Cardiac fibroblast (primary cell): ENCODE data around the gene NXN.
A peak's percentile ranks its signal among the peaks of the same experiment; 100 is the strongest.
"Not testable (repeated sequence)": the region's sequence is repeated elsewhere in the genome, so short reads cannot be mapped to it uniquely, and the experiment has no call there.

Experiments used
- DNase-seq, 2 donors: peaks; one replicate each; pipeline versions ENCODE4 v3.0.0 to v3.0.0-alpha.2; 2010; ENCODE audit warnings: low read depth in 2 of 2
- H3K4me3 ChIP-seq, 2 donors: replicated peaks in 1 of 2; 1 replicate in 1 of 2; 2 replicates in 1 of 2; pipeline ENCODE4 v1.5.1; 2011; ENCODE audit warnings: low read depth in 2 of 2, low read length in 2 of 2, mild to moderate bottlenecking in 2 of 2, moderate library complexity in 1 of 2
- CTCF ChIP-seq: IDR thresholded peaks from one replicate; pipeline ENCODE4 v1.5.1; 2011; ENCODE audit warnings: low read depth, mild to moderate bottlenecking, low read length, inconsistent platforms

NXN gene

GRCh38 chr17:954431-955164 lies 25.0 kb downstream of the NXN start:
- peak; percentile 27 to 56 for DNase-seq
- TF ChIP-seq CTCF: no peak
- H3K4me3 ChIP-seq: no peak overlapping the region

- no peak for TF ChIP-seq CTCF
- DNase-seq: no peak
- no peak overlapping the region for H3K4me3 ChIP-seq
Observed at GRCh38 chr17:953767-954166, 25.8 kb downstream of the NXN start.

- not testable (repeated sequence) for DNase-seq, H3K4me3 ChIP-seq
Observed at GRCh38 chr17:952592-952991, 27.0 kb downstream of the NXN start.

GRCh38 chr17:951325-952132 lies 28.0 kb downstream of the NXN start:
- DNase-seq: peak; percentile 42 to 58
- no peak for TF ChIP-seq CTCF
- H3K4me3 ChIP-seq: no peak overlapping the region

- no peak for TF ChIP-seq CTCF
- no peak overlapping the region for H3K4me3 ChIP-seq
- DNase-seq: no peak
Observed at GRCh38 chr17:949623-950303, 29.8 kb downstream of the NXN start.

- TF ChIP-seq CTCF: no peak
- DNase-seq: no peak
- H3K4me3 ChIP-seq: no peak overlapping the region
Observed at GRCh38 chr17:948284-948852, 31.2 kb downstream of the NXN start.
